HG03342 (cell line): ENCODE data around the gene TMED6.

ENCODE experiments used
- ATAC-seq: cut with Tn5 transposase; IDR thresholded peaks from one replicate; pipeline ENCODE4 v1.9.1; 2021; ENCODE audit warnings: mild to moderate bottlenecking, moderate library complexity; ENCODE audit not compliant: unreplicated experiment

The TMED6 gene

GRCh38 chr16:69324585-69325253 is 26.9 kb downstream of the TMED6 start:
- ATAC-seq: no peak

- ATAC-seq: no peak
These were observed 27.5 kb downstream of the TMED6 start for GRCh38 chr16:69324013-69324531.

GRCh38 chr16:69323415-69323814 is 28.2 kb downstream of the TMED6 start:
- no peak for ATAC-seq

- ATAC-seq: no peak
These were observed 29.2 kb downstream of the TMED6 start for GRCh38 chr16:69322343-69322742.

DNA sequence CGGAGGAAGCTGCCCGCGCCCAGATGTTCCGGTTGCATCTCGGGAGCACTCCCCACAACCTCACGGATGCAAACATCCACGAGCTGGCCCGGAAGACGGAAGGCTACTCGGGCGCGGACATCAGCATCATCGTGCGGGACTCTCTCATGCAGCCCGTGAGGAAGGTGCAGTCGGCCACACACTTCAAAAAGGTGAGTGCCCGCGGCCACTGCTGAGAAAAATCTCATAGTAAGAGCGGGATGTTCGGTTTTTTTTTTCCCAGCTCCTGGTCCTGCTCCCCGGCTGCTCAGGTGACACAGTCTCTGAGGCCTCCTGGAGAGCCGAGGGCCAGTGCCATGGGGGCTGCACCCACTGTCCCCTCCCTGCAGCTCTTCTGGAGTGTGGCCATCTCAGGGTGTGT is 30.5 kb downstream of the TMED6 start:
- no peak for ATAC-seq

DNA sequence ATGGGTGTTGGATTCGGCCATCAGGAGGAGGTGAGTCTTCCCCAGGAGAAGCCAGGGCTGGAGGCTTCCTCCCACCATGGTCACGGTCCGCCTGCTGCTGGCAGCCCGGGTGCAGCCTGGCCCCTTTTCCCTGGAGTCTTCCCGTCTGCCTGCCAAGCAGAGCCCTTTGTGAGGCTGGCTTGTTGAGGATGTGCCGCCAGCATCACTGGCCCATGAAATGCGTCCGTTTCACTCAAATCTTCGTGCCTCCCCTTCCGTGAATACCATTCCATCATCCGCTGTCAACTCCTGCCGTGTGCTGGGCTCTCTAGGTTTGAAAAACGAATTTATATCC is 30.9 kb downstream of the TMED6 start:
- no peak for ATAC-seq

GRCh38 chr16:69319826-69320739 is 31.5 kb downstream of the TMED6 start:
- ATAC-seq: no peak

- no peak for ATAC-seq
These were observed 32.2 kb downstream of the TMED6 start for GRCh38 chr16:69319381-69319780.

GRCh38 chr16:69318911-69319289 is 32.7 kb downstream of the TMED6 start:
- no peak for ATAC-seq

- ATAC-seq: no peak
These were observed 33.2 kb downstream of the TMED6 start for GRCh38 chr16:69318177-69318910.

GRCh38 chr16:69316595-69317034 is 35.0 kb downstream of the TMED6 start:
- no peak for ATAC-seq

GRCh38 chr16:69315486-69316311 is 35.9 kb downstream of the TMED6 start:
- no peak for ATAC-seq

- ATAC-seq: no peak
These were observed 37.1 kb downstream of the TMED6 start for GRCh38 chr16:69314534-69314933.

GRCh38 chr16:69313469-69313868 is 38.1 kb downstream of the TMED6 start:
- no peak for ATAC-seq

- ATAC-seq: peak; percentile 45
These were observed 39.8 kb downstream of the TMED6 start for GRCh38 chr16:69311533-69312387.

- ATAC-seq: peak; percentile 90
These were observed 40.7 kb downstream of the TMED6 start, which contains the start of gene VPS4A for GRCh38 chr16:69310653-69311532. TSS of gene VPS4A (plus strand) at chr16:69311350. CDS start at chr16:69311512, 162 bp downstream.

- ATAC-seq: no peak
These were observed 42.3 kb downstream of the TMED6 start for GRCh38 chr16:69309316-69309715.

DNA sequence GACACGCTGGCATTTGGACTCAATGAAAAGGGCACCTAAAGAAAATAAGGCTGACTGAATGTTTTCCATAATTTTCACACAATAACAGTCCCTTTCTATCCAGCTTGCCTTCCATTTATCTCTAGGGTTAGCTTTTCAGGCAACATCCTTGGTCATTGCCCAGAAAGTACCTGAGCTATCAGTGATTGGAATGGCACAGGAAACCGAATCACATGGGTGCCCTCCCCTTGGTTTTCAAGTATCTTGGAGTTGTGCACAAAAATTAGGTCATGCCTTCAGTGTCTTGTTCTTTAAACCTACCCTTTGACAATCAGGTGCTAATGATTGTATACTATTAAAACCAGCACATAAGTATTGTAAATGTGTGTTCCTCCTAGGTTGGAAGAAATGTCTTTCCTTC is 43.7 kb downstream of the TMED6 start:
- no peak for ATAC-seq
